Body of pancreas (tissue), 4 donors: ENCODE measurements around the gene UBXN7.

Experiments used
- CTCF ChIP-seq, 7 experiments: fragments of 450-650 bp in 4 of 7; fragments of 200-600 bp in 3 of 7; sonication (generic) in 3 of 7; IDR thresholded peaks; one replicate each; pipeline ENCODE4 v1.5.1; 2016 to 2019; ENCODE audit warnings: antibody characterized with exemption in 7 of 7
- POLR2A ChIP-seq, 3 donors: fragments of 450-650 bp; IDR thresholded peaks; one replicate each; pipeline ENCODE4 v1.6.1; 2016; ENCODE audit warnings: antibody characterized with exemption in 3 of 3, mild to moderate bottlenecking in 2 of 3

DNA sequence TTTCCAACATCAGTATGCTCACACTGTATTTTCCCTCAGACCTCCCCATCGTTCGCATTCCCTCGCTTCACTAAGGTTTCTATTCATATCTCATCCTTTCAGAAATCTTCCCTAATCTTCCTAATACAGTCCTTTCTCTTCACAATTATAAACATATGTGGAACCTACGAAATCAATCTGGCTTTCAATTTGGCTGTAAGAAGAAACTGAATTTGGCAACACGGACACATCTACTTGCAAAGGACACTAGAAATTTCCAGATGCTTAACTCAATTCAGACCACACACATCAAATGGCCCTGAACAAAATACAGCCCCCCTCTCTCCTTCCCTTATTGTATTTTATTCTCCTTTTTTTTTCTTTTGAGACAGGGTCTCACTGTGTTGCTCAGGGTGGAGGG is 54.9 kb downstream of the UBXN7 start:
- no peak for TF ChIP-seq POLR2A (IDR thresholded peaks at IDR 0.05)
- TF ChIP-seq CTCF (IDR thresholded peaks at IDR 0.05), result no peak
